Osteocyte (in vitro differentiated cells): Measurements from ENCODE around the gene KLK13. TPM values are rescaled to one million over a fixed set of nuclear protein-coding genes. Genes with fewer than 3 reads are reported as not detected.

Source experiments
- DNase-seq: peaks from one replicate; pipeline ENCODE4 v3.0.0; 2021; ENCODE audit warnings: mixed read lengths; ENCODE audit not compliant: unreplicated experiment; ENCODE audit errors: extremely low spot score
- H3K27ac Mint-ChIP-seq: one replicate; pipeline ENCODE4 v1.8.0; 2021; ENCODE audit warnings: mild to moderate bottlenecking, mixed read lengths; ENCODE audit not compliant: unreplicated experiment
- H3K27me3 Mint-ChIP-seq: one replicate; pipeline ENCODE4 v1.8.0; 2021; ENCODE audit warnings: mixed read lengths; ENCODE audit not compliant: unreplicated experiment
- H3K36me3 Mint-ChIP-seq: one replicate; pipeline ENCODE4 v1.8.0; 2021; ENCODE audit warnings: mixed read lengths; ENCODE audit not compliant: unreplicated experiment
- H3K4me1 Mint-ChIP-seq: one replicate; pipeline ENCODE4 v1.8.0; 2021; ENCODE audit warnings: mixed read lengths; ENCODE audit not compliant: unreplicated experiment
- H3K4me3 Mint-ChIP-seq: one replicate; pipeline ENCODE4 v1.8.0; 2021; ENCODE audit warnings: mild to moderate bottlenecking, moderate library complexity, mixed read lengths; ENCODE audit not compliant: unreplicated experiment
- H3K9me3 Mint-ChIP-seq: one replicate; pipeline ENCODE4 v1.8.0; 2021; ENCODE audit warnings: mixed read lengths; ENCODE audit not compliant: unreplicated experiment
- total RNA-seq: library from RNA; stranded (reverse); gene quantifications from 2 replicates; pipeline ENCODE4 v1.2.1, GENCODE V29; 2021
- TF ChIP-seq, protein P1 (sequence below): fragments of 200-600 bp; sonication (generic); IDR thresholded peaks from 2 replicates; pipeline ENCODE4 v1.5.0; 2021; ENCODE audit warnings: antibody characterized with exemption, mild to moderate bottlenecking, moderate library complexity

Gene KLK13
- total RNA-seq, 1 donor from 2014 or later: not detected

DNA sequence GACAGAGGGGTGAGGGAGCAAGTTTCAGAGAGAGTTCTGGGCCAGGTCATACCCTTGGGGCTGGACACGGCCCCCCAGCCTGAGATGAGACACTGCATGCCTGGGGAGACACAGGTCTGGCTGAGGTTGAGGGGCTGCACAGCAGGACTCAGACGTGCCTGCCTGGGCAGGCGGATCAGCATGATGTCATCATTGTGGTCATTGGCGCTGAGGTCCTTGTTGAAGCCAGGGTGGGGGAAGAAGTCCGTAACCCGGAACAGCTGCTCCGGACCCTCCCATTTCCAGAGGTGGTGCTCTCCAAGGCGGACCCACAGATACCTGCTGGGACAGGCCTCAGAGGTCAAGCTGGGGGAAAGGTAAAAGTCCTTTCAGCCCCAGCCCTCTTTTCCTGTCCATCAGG lies 58.5 kb downstream of the KLK13 start:
- H3K27me3 Mint-ChIP-seq: no peaks in the 10 kb centered on the region
- no peak for DNase-seq
- H3K27ac Mint-ChIP-seq: no peak overlapping the region
- H3K36me3 Mint-ChIP-seq: no peaks in the 10 kb centered on the region
- no peaks in the 10 kb centered on the region for H3K9me3 Mint-ChIP-seq
- no peaks in the 10 kb centered on the region for H3K4me1 Mint-ChIP-seq
- TF ChIP-seq, protein P1, sequence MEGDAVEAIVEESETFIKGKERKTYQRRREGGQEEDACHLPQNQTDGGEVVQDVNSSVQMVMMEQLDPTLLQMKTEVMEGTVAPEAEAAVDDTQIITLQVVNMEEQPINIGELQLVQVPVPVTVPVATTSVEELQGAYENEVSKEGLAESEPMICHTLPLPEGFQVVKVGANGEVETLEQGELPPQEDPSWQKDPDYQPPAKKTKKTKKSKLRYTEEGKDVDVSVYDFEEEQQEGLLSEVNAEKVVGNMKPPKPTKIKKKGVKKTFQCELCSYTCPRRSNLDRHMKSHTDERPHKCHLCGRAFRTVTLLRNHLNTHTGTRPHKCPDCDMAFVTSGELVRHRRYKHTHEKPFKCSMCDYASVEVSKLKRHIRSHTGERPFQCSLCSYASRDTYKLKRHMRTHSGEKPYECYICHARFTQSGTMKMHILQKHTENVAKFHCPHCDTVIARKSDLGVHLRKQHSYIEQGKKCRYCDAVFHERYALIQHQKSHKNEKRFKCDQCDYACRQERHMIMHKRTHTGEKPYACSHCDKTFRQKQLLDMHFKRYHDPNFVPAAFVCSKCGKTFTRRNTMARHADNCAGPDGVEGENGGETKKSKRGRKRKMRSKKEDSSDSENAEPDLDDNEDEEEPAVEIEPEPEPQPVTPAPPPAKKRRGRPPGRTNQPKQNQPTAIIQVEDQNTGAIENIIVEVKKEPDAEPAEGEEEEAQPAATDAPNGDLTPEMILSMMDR: no peak
- no peak overlapping the region for H3K4me3 Mint-ChIP-seq

Other genes starting within 250 kb of the KLK13 start
- gene KLK1, start 241.3 kb downstream of the KLK13 start, total RNA-seq: not detected in 2 replicates
- not detected in 2 replicates for gene KLK15, start 231.5 kb downstream of the KLK13 start, total RNA-seq
- not detected in 2 replicates for gene KLK3, start 210.2 kb downstream of the KLK13 start, total RNA-seq
- not detected in 2 replicates for gene KLK2, start 191.7 kb downstream of the KLK13 start, total RNA-seq
- not detected in 2 replicates for gene KLK4, start 153.7 kb downstream of the KLK13 start, total RNA-seq
- gene KLK5, start 112.1 kb downstream of the KLK13 start, total RNA-seq: not detected in 2 replicates
- not detected in 2 replicates for gene KLK6, start 95.5 kb downstream of the KLK13 start, total RNA-seq
- not detected in 2 replicates for gene KLK7, start 81.2 kb downstream of the KLK13 start, total RNA-seq
- gene KLK8, start 63.5 kb downstream of the KLK13 start, total RNA-seq: not detected in 2 replicates
- gene KLK10, start 45.4 kb downstream of the KLK13 start, total RNA-seq: not detected in 2 replicates
- not detected in 2 replicates for gene KLK11, start 38.5 kb downstream of the KLK13 start, total RNA-seq
- gene KLK12, start 30.1 kb downstream of the KLK13 start, total RNA-seq: not detected in 2 replicates
- gene KLK14, start 17.8 kb upstream of the KLK13 start, total RNA-seq: not detected in 2 replicates
- gene CTU1, start 43.3 kb upstream of the KLK13 start, total RNA-seq: 5.6 and 6.5 TPM in 2 replicates
- gene SIGLEC9, start 59.8 kb upstream of the KLK13 start, total RNA-seq: not detected in 2 replicates
- not detected in 2 replicates for gene SIGLEC7, start 77.2 kb upstream of the KLK13 start, total RNA-seq
- not detected in 2 replicates for gene CD33, start 160.0 kb upstream of the KLK13 start, total RNA-seq
- gene SIGLECL1, start 186.0 kb upstream of the KLK13 start, total RNA-seq: not detected in 2 replicates
- gene IGLON5, start 246.6 kb upstream of the KLK13 start, total RNA-seq: not detected in 2 replicates